HG03354 (cell line): ENCODE data around the gene FNDC3A.

Experiments
- ATAC-seq: cut with Tn5 transposase; IDR thresholded peaks from one replicate; pipeline ENCODE4 v1.9.1; 2021; ENCODE audit warnings: mild to moderate bottlenecking; ENCODE audit not compliant: unreplicated experiment, poor library complexity, severe bottlenecking

FNDC3A gene

GRCh38 chr13:49206641-49207040 lies 230.9 kb downstream of the FNDC3A start:
- ATAC-seq = no peak

GRCh38 chr13:49208619-49209018 lies 232.9 kb downstream of the FNDC3A start:
- ATAC-seq = no peak

- no peak for ATAC-seq
These were observed 234.4 kb downstream of the FNDC3A start for GRCh38 chr13:49210114-49210513.

- no peak for ATAC-seq
These were observed 235.0 kb downstream of the FNDC3A start for GRCh38 chr13:49210669-49211068.

- ATAC-seq = no peak
These were observed 237.8 kb downstream of the FNDC3A start for GRCh38 chr13:49213539-49213938.

GRCh38 chr13:49213997-49214916 lies 238.5 kb downstream of the FNDC3A start:
- ATAC-seq = no peak

- peak; percentile 78 for ATAC-seq
These were observed 239.2 kb downstream of the FNDC3A start for GRCh38 chr13:49214917-49215376.

GRCh38 chr13:49216334-49216733 lies 240.6 kb downstream of the FNDC3A start:
- no peak for ATAC-seq

- ATAC-seq = no peak
These were observed 242.3 kb downstream of the FNDC3A start for GRCh38 chr13:49217962-49218492.

- no peak for ATAC-seq
These were observed 242.9 kb downstream of the FNDC3A start for GRCh38 chr13:49218493-49219051.

- ATAC-seq = peak; percentile 31
These were observed 243.9 kb downstream of the FNDC3A start for GRCh38 chr13:49219647-49220035.

GRCh38 chr13:49220036-49220855 lies 244.5 kb downstream of the FNDC3A start, which contains the start of gene MLNR:
MLNR (plus strand) TSS chr13:49220338; CDS start chr13:49220338, 0 bp downstream.
- peak; percentile 67 for ATAC-seq

GRCh38 chr13:49220856-49221589 lies 245.3 kb downstream of the FNDC3A start:
- ATAC-seq = no peak

- no peak for ATAC-seq
These were observed 245.9 kb downstream of the FNDC3A start for GRCh38 chr13:49221590-49221965.

GRCh38 chr13:49225223-49226042 lies 249.7 kb downstream of the FNDC3A start:
- no peak for ATAC-seq

GRCh38 chr13:49226613-49227012 lies 250.9 kb downstream of the FNDC3A start:
- no peak for ATAC-seq

- no peak for ATAC-seq
These were observed 259.0 kb downstream of the FNDC3A start for GRCh38 chr13:49234741-49235140.

GRCh38 chr13:49235856-49236431 lies 260.2 kb downstream of the FNDC3A start:
- ATAC-seq = no peak
